HEK293T (cell line): ENCODE results near the gene IL5.
"Not testable (repeated sequence)": the region's sequence is repeated elsewhere in the genome, so short reads cannot be mapped to it uniquely, and the experiment has no call there.

Experiments used
- ARNT ChIP-seq: fragments of 450-650 bp; IDR thresholded peaks from 2 replicates; pipeline ENCODE4 v1.6.1; 2017; ENCODE audit warnings: mild to moderate bottlenecking
- ELF4 ChIP-seq: fragments of 450-650 bp; IDR thresholded peaks from 2 replicates; pipeline ENCODE4 v1.6.1; 2017; ENCODE audit warnings: antibody characterized with exemption
- FOXK2 ChIP-seq: fragments of 450-650 bp; IDR thresholded peaks from 2 replicates; pipeline ENCODE4 v1.6.1; 2016; ENCODE audit warnings: mild to moderate bottlenecking
- FOXM1 ChIP-seq: fragments of 450-650 bp; IDR thresholded peaks from 2 replicates; pipeline ENCODE4 v1.6.1; 2017; ENCODE audit warnings: mild to moderate bottlenecking, borderline replicate concordance
- L3MBTL2 ChIP-seq: fragments of 450-650 bp; conservative IDR thresholded peaks from 2 replicates; pipeline ENCODE4 v1.6.1; 2016; ENCODE audit warnings: mild to moderate bottlenecking
- NFRKB ChIP-seq: fragments of 450-650 bp; IDR thresholded peaks from 2 replicates; pipeline ENCODE4 v1.6.1; 2016; ENCODE audit warnings: mild to moderate bottlenecking, moderate library complexity
- PKNOX1 ChIP-seq: fragments of 450-650 bp; IDR thresholded peaks from 2 replicates; pipeline ENCODE4 v1.6.1; 2016
- SP1 ChIP-seq: fragments of 450-650 bp; IDR thresholded peaks from 2 replicates; pipeline ENCODE4 v1.6.1; 2017
- SUZ12 ChIP-seq: fragments of 450-650 bp; IDR thresholded peaks from 2 replicates; pipeline ENCODE4 v1.6.1; 2016; ENCODE audit warnings: mild to moderate bottlenecking
- TARDBP ChIP-seq: fragments of 450-650 bp; IDR thresholded peaks from 2 replicates; pipeline ENCODE4 v1.6.1; 2016
- ZNF384 ChIP-seq: fragments of 450-650 bp; IDR thresholded peaks from 2 replicates; pipeline ENCODE4 v1.6.1; 2016

- TF ChIP-seq TARDBP, PKNOX1, ELF4, ARNT, FOXM1, SUZ12, L3MBTL2, ZNF384, SP1, FOXK2, NFRKB: not testable (repeated sequence)
Measured at GRCh38 chr5:132524877-132525276, 18.4 kb downstream of the IL5 start.
